Measurements from ENCODE around the gene MS4A6E.

Gene MS4A6E

GRCh38 chr11:60375316-60375715, 48.3 kb downstream of the MS4A6E start:
- no peak for DNase-seq (ENCODE audit: low read depth)

- DNase-seq (ENCODE audit: low read depth), result no peak
These were observed 49.5 kb downstream of the MS4A6E start for GRCh38 chr11:60376601-60377000.

GRCh38 chr11:60377401-60378136, 50.5 kb downstream of the MS4A6E start:
- DNase-seq (ENCODE audit: low read depth), result no peak

DNA sequence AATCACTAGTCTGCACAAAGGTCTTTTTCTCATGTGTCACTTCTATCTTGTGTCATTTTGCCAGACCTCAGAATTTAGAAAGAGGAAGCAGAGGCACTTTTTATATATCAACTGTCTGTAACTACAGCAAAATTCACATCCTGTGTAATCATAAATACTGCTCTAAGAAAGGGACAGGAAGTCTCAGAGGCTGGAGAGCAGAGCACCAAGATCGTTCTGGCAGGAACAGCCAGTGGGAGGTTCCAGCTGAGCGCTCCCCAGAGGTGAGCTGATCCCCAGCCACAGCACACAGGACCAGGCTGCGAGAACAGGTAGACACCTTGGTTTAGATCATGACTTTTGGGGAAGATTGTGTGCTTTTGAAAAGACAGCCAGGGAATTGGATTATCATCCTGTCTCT, 51.3 kb downstream of the MS4A6E start, which contains the start of gene MS4A7:
Gene MS4A7 (plus strand): TSS at position 179 of the 400 bp plus-strand sequence. CDS start 4,610 bp downstream, outside the sequence.
- no peak for DNase-seq (ENCODE audit: low read depth)

- no peak for DNase-seq (ENCODE audit: low read depth)
These were observed 62.3 kb downstream of the MS4A6E start for GRCh38 chr11:60389279-60389910.

- DNase-seq (ENCODE audit: low read depth), result no peak
These were observed 63.4 kb downstream of the MS4A6E start for GRCh38 chr11:60390419-60390818.

All from activated T-helper 9 cell treated with anti-CD3 and anti-CD28 coated beads, Interleukin-2, amount 50 U/mL, for 16 hours (primary cell).